ENCODE data around the gene TRDMT1. TPM values are rescaled to one million over a fixed set of nuclear protein-coding genes. Genes with fewer than 3 reads are reported as not detected.

Gene TRDMT1
- total RNA-seq, 4 donors from 2014 or later, result 4.0 to 24.8 (median 6.4) TPM

- no peak overlapping the region for H3K4me3 ChIP-seq
- peaks cover 0 to 33% (median 4%) of the 10 kb centered on the region in 3 donors for H3K36me3 ChIP-seq
- H3K27ac ChIP-seq, result peak overlapping the region in 1 of 4 donors; percentile 25
- DNase-seq, result no peak
- H3K27me3 ChIP-seq, result no peaks in the 10 kb centered on the region
- no peak for TF ChIP-seq CTCF (IDR thresholded peaks at IDR 0.05)
- no peak for TF ChIP-seq POLR2A (IDR thresholded peaks at IDR 0.05)
- H3K4me1 ChIP-seq, result peaks cover 0 to 14% (median 0%) of the 10 kb centered on the region in 4 donors
- no peaks in the 10 kb centered on the region for H3K9me3 ChIP-seq
These were observed 37.2 kb upstream of the TRDMT1 start for GRCh38 chr10:17238445-17239291.

- H3K4me1 ChIP-seq, result peaks cover 0 to 19% (median 0%) of the 10 kb centered on the region in 4 donors
- no peak for DNase-seq
- no peaks in the 10 kb centered on the region for H3K9me3 ChIP-seq
- peaks cover 0 to 39% (median 4%) of the 10 kb centered on the region in 3 donors for H3K36me3 ChIP-seq
- no peaks in the 10 kb centered on the region for H3K27me3 ChIP-seq
- no peak overlapping the region for H3K27ac ChIP-seq
- no peak overlapping the region for H3K4me3 ChIP-seq
- TF ChIP-seq POLR2A (IDR thresholded peaks at IDR 0.05), result no peak
- no peak for TF ChIP-seq CTCF (IDR thresholded peaks at IDR 0.05)
These were observed 36.5 kb upstream of the TRDMT1 start for GRCh38 chr10:17237915-17238444.

GRCh38 chr10:17237149-17237527, 35.7 kb upstream of the TRDMT1 start:
- DNase-seq, result no peak
- TF ChIP-seq POLR2A (IDR thresholded peaks at IDR 0.05) (no peak), CTCF (IDR thresholded peaks at IDR 0.05) (no peak)
- no peak overlapping the region for H3K27ac ChIP-seq
- no peaks in the 10 kb centered on the region for H3K9me3 ChIP-seq
- no peaks in the 10 kb centered on the region for H3K27me3 ChIP-seq
- H3K4me3 ChIP-seq, result no peak overlapping the region
- H3K36me3 ChIP-seq, result peaks cover 0 to 46% (median 4%) of the 10 kb centered on the region in 3 donors
- H3K4me1 ChIP-seq, result peaks cover 0 to 26% (median 0%) of the 10 kb centered on the region in 4 donors

- H3K4me1 ChIP-seq, result peaks cover 0 to 26% (median 1%) of the 10 kb centered on the region in 4 donors
- no peaks in the 10 kb centered on the region for H3K27me3 ChIP-seq
- no peak for TF ChIP-seq POLR2A (IDR thresholded peaks at IDR 0.05)
- no peak for TF ChIP-seq CTCF (IDR thresholded peaks at IDR 0.05)
- H3K36me3 ChIP-seq, result peaks cover 0 to 46% (median 4%) of the 10 kb centered on the region in 3 donors
- no peaks in the 10 kb centered on the region for H3K9me3 ChIP-seq
- H3K4me3 ChIP-seq, result no peak overlapping the region
- no peak for DNase-seq
- no peak overlapping the region for H3K27ac ChIP-seq
These were observed 35.1 kb upstream of the TRDMT1 start for GRCh38 chr10:17236468-17237148.

- no peaks in the 10 kb centered on the region for H3K27me3 ChIP-seq
- peak overlapping the region in 2 of 4 donors; percentile 1 to 7 for H3K27ac ChIP-seq
- H3K9me3 ChIP-seq, result no peaks in the 10 kb centered on the region
- H3K4me3 ChIP-seq, result no peak overlapping the region
- TF ChIP-seq POLR2A (IDR thresholded peaks at IDR 0.05) (no peak), CTCF (IDR thresholded peaks at IDR 0.05) (no peak)
- H3K36me3 ChIP-seq, result peaks cover 0 to 46% (median 4%) of the 10 kb centered on the region in 3 donors
- DNase-seq, result no peak
- peaks cover 0 to 26% (median 6%) of the 10 kb centered on the region in 4 donors for H3K4me1 ChIP-seq
These were observed 33.7 kb upstream of the TRDMT1 start for GRCh38 chr10:17235136-17235535.
